ENCODE results near the gene OAF. TPM values are rescaled to one million over a fixed set of nuclear protein-coding genes. Genes with fewer than 3 reads are reported as not detected.
A peak's percentile ranks its signal among the peaks of the same experiment; 100 is the strongest.

The OAF gene
- total RNA-seq, 2 donors from 2014 or later, result 142 to 152 TPM

DNA sequence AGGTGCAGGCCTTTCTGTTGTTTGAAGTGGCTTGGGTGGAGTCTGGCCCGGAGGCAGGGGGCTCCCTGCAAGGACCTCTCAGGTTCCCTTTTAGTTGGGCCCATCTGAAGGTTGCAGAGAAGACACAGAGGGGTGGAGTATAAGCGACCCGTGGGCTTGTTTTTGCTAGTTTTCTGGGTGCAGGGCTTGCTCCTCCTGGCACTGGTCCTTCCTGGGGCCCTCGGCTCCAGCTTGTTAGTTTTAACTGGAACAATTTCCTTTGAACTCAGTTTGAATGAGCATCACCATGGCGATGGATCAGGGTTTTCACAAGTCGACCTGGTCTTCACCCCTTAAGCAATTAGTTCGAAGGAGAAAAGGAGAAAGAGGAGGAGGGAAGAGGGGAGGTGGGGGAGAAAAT lies 28.5 kb upstream of the OAF start:
- Histone ChIP-seq H3K27me3 (no peaks in the 10 kb centered on the region), H3K9me3 (no peaks in the 10 kb centered on the region), H3K4me3 (no peak overlapping the region), H3K27ac (peak overlapping the region; percentile 40), H3K36me3 (no peaks in the 10 kb centered on the region), H3K9ac (ENCODE audit: low read depth in 2 of 2, low read length in 2 of 2) (peak overlapping the region in 1 of 2 donors; percentile 65), H3K4me1 (peaks cover 15% of the 10 kb centered on the region)
- TF ChIP-seq, protein P1, sequence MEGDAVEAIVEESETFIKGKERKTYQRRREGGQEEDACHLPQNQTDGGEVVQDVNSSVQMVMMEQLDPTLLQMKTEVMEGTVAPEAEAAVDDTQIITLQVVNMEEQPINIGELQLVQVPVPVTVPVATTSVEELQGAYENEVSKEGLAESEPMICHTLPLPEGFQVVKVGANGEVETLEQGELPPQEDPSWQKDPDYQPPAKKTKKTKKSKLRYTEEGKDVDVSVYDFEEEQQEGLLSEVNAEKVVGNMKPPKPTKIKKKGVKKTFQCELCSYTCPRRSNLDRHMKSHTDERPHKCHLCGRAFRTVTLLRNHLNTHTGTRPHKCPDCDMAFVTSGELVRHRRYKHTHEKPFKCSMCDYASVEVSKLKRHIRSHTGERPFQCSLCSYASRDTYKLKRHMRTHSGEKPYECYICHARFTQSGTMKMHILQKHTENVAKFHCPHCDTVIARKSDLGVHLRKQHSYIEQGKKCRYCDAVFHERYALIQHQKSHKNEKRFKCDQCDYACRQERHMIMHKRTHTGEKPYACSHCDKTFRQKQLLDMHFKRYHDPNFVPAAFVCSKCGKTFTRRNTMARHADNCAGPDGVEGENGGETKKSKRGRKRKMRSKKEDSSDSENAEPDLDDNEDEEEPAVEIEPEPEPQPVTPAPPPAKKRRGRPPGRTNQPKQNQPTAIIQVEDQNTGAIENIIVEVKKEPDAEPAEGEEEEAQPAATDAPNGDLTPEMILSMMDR (IDR thresholded peaks at IDR 0.05), result no peak
- intact Hi-C loops (cut with DNase I), result no loop called here
- peak; percentile 17 for DNase-seq

- intact Hi-C loops (cut with DNase I), result no loop called here
- Histone ChIP-seq H3K4me1 (peaks cover 19% of the 10 kb centered on the region), H3K9me3 (no peaks in the 10 kb centered on the region), H3K4me3 (no peak overlapping the region), H3K36me3 (no peaks in the 10 kb centered on the region), H3K27me3 (no peaks in the 10 kb centered on the region), H3K9ac (ENCODE audit: low read depth in 2 of 2, low read length in 2 of 2) (peak overlapping the region in 1 of 2 donors; percentile 65), H3K27ac (peak overlapping the region; percentile 40)
- DNase-seq, result peak; percentile 91
- TF ChIP-seq, protein P1 (IDR thresholded peaks at IDR 0.05), result peak; percentile 29
These were observed 27.9 kb upstream of the OAF start for GRCh38 chr11:120182790-120183491.

- TF ChIP-seq, protein P1 (IDR thresholded peaks at IDR 0.05), result no peak
- peak; percentile 21 for DNase-seq
- no peaks in the 10 kb centered on the region for H3K9me3 ChIP-seq
- H3K4me3 ChIP-seq, result no peak overlapping the region
- no peaks in the 10 kb centered on the region for H3K36me3 ChIP-seq
- H3K9ac ChIP-seq (ENCODE audit: low read depth in 2 of 2, low read length in 2 of 2), result peak overlapping the region in 1 of 2 donors; percentile 65
- peaks cover 19% of the 10 kb centered on the region for H3K4me1 ChIP-seq
- intact Hi-C loops (cut with DNase I), result no loop called here
- peak overlapping the region; percentile 89 for H3K27ac ChIP-seq
- H3K27me3 ChIP-seq, result no peaks in the 10 kb centered on the region
These were observed 27.1 kb upstream of the OAF start for GRCh38 chr11:120183701-120184141.

DNA sequence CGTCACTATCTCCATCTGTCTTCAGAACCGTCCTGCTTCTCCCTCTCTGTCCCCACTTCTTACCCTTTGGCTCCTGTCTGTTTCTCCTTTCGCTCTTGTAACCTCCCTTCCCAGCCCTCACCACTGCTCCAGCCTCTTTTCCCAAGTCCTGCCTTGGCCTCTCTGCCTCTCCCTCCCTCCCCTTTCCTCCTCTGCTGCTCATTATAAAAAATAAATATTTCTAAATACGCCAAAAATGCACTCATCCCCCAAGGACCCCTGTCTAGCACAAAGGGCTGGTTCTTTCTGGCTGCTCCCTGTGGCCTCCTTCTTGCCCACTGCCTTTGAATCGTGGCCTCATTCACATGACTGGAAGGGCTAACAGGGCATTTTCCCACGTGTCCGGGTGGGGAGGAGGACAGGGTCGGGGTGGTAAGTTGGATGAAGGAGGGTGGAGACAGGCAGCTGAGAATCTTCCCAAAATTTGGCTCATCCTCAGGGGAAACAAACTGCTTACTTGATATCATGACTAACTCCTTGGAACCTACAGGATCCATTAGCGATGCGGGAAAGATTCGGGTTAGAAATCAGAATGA lies 26.4 kb upstream of the OAF start:
- Histone ChIP-seq H3K4me1 (peaks cover 19% of the 10 kb centered on the region), H3K9me3 (no peaks in the 10 kb centered on the region), H3K27ac (peak overlapping the region; percentile 89), H3K36me3 (no peaks in the 10 kb centered on the region), H3K9ac (ENCODE audit: low read depth in 2 of 2, low read length in 2 of 2) (peak overlapping the region; percentile 26 to 65), H3K27me3 (no peaks in the 10 kb centered on the region), H3K4me3 (no peak overlapping the region)
- intact Hi-C loops (cut with DNase I), result no loop called here
- TF ChIP-seq, protein P1 (IDR thresholded peaks at IDR 0.05), result no peak
- DNase-seq, result peak; percentile 36

DNA sequence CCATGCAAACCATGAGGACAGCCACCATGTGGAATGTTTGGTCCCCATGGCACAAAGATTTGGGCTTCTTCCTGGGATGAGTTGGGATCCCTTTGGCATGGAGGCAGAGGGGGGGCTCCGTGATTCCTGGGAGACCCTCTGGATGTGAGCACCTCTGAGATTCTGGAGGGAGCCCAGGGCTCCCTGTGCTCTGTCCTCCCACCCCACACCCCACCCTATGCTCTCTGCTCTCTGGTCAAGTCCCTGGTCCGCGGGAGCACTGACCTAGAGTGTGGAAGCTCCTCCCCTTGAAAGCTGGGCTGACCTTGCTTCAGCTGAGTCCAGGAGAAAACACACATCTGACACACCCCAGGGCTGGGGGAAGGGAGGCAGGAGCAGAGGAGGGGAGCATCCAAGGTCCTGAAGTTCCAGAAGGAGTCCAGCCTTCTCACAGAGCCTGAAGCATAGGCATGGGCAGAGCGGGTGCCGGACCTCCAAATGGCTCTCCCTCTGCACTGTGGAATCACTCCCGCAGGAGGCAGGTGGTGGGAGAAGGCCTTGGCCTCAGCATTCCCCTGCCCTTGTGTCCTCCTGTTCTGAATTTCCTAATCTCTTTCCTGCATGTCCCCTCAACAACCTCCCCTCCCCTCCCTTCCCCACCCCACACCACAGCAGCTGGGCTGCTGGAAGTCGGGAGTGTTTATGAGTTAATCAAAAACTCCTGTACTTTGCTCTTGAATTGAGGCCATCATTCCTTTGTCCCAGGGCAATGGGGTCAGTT lies 25.7 kb upstream of the OAF start:
- Histone ChIP-seq H3K4me1 (peaks cover 20% of the 10 kb centered on the region), H3K4me3 (peak overlapping the region; percentile 2), H3K9me3 (no peaks in the 10 kb centered on the region), H3K27me3 (no peaks in the 10 kb centered on the region), H3K9ac (ENCODE audit: low read depth in 2 of 2, low read length in 2 of 2) (peak overlapping the region; percentile 24 to 65), H3K27ac (peak overlapping the region; percentile 89), H3K36me3 (no peaks in the 10 kb centered on the region)
- TF ChIP-seq, protein P1 (IDR thresholded peaks at IDR 0.05), result no peak
- intact Hi-C loops (cut with DNase I), result no loop called here
- DNase-seq, result peak; percentile 86
